ENCODE measurements around the gene NETO2. TPM values are rescaled to one million over a fixed set of nuclear protein-coding genes. Genes with fewer than 3 reads are reported as not detected.

Gene NETO2
- total and polyA plus RNA-seq, 2 of the 13 experiments (the other 11 are each of a cell fraction or from before 2014, with no cell fraction given) = 8.2 to 13.5 TPM

DNA sequence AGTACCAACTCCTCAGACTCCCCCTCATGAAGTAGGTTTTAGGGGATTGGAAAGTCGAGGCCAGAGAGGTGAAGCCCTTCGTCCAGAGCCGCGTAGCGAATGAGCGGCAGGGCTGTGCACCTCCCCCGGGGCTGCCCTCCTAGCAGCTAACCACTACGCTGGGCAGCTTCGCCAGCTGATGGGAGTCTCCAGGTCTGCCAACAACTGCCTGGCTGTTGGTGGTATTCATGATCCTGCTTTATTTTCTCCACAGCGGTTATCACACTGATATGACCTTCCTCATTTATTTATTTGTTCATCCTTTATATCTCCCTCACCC, 773 bp upstream of the NETO2 start:
- DNase-seq (ENCODE audit: low spot score) (no peak), FAIRE-seq (no peak), ATAC-seq (peak; percentile 18)
- Histone ChIP-seq H3K36me3 (replicated peaks in 1 of 2; ENCODE audit: control insufficient read depth in 1 of 2, insufficient read depth in 2 of 2, low read length in 2 of 2) (no peaks in the 10 kb centered on the region), H3K4me2 (ENCODE audit: low read depth, low read length) (peak overlapping the region; percentile 91), H3K79me2 (ENCODE audit: insufficient read depth, low read length) (no peaks in the 10 kb centered on the region), H3K27me3 (ENCODE audit: control insufficient read depth in 1 of 2, insufficient read depth in 2 of 2, low read length in 2 of 2) (peaks cover 1 to 26% of the 10 kb centered on the region in 2 experiments; a peak in 3 of 5 replicates), H3K4me1 (ENCODE audit: insufficient read depth, low read length) (peaks cover 21% of the 10 kb centered on the region), H2AFZ (ENCODE audit: low read length) (no peak overlapping the region), H3K4me3 (replicated peaks in 1 of 3; ENCODE audit: insufficient read depth in 1 of 3, low read depth in 2 of 3, low read length in 3 of 3) (peak overlapping the region in 2 of 3 experiments; percentile 54 to 75; a peak in 5 of 6 replicates), H3K27ac (ENCODE audit: extremely low read length, insufficient read depth, low read length) (no peak overlapping the region), H4K20me1 (ENCODE audit: insufficient read depth, low read length) (no peaks in the 10 kb centered on the region), H3K9me3 (ENCODE audit: low read length) (no peaks in the 10 kb centered on the region), H3K9ac (ENCODE audit: insufficient read depth, low read depth, low read length) (peak overlapping the region; percentile 23)
- intact Hi-C loops (cut with micrococcal nuclease; ENCODE audit: unreplicated experiment) = loop anchor here (5.0 kb wide), 3 partner anchors 92 to 898 kb away; partner anchors contain the start of genes ITFG1 and PHKB
- in situ Hi-C loops (cut with HindIII; ENCODE audit: extremely low pct_ligation_motif_present, low pct_unique_long_range_greater_than_20kb) = loop anchor here (5.0 to 10.0 kb wide), 3 partner anchors 107 to 1018 kb away; no protein-coding TSS in a partner anchor
- ChIA-PET POLR2A (interaction anchor here (2.3 kb wide), 1 partner anchor 1021 kb away, joined by 8 read pairs; no protein-coding TSS in a partner anchor), CTCF (ENCODE audit: low intra/inter-chr PET ratio, low total read pairs) (interaction anchor here (1.3 to 2.3 kb wide), 4 partner anchors 107 to 1020 kb away, joined by 4 to 21 read pairs (median 10); partner anchors contain the start of gene ABCC12)
- BruUV-seq (replicated peaks) = no TSS peak
- whole genome bisulfite sequencing (ENCODE audit: low lambda C conversion rate) = 54% methylated on average over 3 of the region's 10 CpGs
- TF ChIP-seq, protein P1, sequence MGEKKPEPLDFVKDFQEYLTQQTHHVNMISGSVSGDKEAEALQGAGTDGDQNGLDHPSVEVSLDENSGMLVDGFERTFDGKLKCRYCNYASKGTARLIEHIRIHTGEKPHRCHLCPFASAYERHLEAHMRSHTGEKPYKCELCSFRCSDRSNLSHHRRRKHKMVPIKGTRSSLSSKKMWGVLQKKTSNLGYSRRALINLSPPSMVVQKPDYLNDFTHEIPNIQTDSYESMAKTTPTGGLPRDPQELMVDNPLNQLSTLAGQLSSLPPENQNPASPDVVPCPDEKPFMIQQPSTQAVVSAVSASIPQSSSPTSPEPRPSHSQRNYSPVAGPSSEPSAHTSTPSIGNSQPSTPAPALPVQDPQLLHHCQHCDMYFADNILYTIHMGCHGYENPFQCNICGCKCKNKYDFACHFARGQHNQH (CRISPR knock-in tag; IDR thresholded peaks at IDR 0.05) = 0 out of 2 replicates have a peak, but pooled peaks have one; percentile 11
- TF ChIP-seq, protein P2, sequence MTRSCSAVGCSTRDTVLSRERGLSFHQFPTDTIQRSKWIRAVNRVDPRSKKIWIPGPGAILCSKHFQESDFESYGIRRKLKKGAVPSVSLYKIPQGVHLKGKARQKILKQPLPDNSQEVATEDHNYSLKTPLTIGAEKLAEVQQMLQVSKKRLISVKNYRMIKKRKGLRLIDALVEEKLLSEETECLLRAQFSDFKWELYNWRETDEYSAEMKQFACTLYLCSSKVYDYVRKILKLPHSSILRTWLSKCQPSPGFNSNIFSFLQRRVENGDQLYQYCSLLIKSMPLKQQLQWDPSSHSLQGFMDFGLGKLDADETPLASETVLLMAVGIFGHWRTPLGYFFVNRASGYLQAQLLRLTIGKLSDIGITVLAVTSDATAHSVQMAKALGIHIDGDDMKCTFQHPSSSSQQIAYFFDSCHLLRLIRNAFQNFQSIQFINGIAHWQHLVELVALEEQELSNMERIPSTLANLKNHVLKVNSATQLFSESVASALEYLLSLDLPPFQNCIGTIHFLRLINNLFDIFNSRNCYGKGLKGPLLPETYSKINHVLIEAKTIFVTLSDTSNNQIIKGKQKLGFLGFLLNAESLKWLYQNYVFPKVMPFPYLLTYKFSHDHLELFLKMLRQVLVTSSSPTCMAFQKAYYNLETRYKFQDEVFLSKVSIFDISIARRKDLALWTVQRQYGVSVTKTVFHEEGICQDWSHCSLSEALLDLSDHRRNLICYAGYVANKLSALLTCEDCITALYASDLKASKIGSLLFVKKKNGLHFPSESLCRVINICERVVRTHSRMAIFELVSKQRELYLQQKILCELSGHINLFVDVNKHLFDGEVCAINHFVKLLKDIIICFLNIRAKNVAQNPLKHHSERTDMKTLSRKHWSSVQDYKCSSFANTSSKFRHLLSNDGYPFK (CRISPR knock-in tag; IDR thresholded peaks at IDR 0.05; ENCODE audit: borderline replicate concordance) = 0 out of 2 replicates have a peak, but pooled peaks have one; percentile 5
- 0 out of 2 replicates have a peak, but pooled peaks have one; percentile 39 for TF ChIP-seq KMT2A (CRISPR knock-in tag; IDR thresholded peaks at IDR 0.05)
- TF ChIP-seq EEA1 (CRISPR knock-in tag; IDR thresholded peaks at IDR 0.05; ENCODE audit: borderline replicate concordance) = no peak
- TF ChIP-seq, protein P3, sequence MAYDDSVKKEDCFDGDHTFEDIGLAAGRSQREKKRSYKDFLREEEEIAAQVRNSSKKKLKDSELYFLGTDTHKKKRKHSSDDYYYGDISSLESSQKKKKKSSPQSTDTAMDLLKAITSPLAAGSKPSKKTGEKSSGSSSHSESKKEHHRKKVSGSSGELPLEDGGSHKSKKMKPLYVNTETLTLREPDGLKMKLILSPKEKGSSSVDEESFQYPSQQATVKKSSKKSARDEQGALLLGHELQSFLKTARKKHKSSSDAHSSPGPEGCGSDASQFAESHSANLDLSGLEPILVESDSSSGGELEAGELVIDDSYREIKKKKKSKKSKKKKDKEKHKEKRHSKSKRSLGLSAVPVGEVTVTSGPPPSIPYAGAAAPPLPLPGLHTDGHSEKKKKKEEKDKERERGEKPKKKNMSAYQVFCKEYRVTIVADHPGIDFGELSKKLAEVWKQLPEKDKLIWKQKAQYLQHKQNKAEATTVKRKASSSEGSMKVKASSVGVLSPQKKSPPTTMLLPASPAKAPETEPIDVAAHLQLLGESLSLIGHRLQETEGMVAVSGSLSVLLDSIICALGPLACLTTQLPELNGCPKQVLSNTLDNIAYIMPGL (CRISPR knock-in tag; IDR thresholded peaks at IDR 0.05; ENCODE audit: borderline replicate concordance in 1 of 2, low read depth in 1 of 2) = 0 out of 4 replicates have a peak, but pooled peaks of 1 of the 2 experiments have one; percentile 13
- TF ChIP-seq, protein P4, sequence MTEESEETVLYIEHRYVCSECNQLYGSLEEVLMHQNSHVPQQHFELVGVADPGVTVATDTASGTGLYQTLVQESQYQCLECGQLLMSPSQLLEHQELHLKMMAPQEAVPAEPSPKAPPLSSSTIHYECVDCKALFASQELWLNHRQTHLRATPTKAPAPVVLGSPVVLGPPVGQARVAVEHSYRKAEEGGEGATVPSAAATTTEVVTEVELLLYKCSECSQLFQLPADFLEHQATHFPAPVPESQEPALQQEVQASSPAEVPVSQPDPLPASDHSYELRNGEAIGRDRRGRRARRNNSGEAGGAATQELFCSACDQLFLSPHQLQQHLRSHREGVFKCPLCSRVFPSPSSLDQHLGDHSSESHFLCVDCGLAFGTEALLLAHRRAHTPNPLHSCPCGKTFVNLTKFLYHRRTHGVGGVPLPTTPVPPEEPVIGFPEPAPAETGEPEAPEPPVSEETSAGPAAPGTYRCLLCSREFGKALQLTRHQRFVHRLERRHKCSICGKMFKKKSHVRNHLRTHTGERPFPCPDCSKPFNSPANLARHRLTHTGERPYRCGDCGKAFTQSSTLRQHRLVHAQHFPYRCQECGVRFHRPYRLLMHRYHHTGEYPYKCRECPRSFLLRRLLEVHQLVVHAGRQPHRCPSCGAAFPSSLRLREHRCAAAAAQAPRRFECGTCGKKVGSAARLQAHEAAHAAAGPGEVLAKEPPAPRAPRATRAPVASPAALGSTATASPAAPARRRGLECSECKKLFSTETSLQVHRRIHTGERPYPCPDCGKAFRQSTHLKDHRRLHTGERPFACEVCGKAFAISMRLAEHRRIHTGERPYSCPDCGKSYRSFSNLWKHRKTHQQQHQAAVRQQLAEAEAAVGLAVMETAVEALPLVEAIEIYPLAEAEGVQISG (CRISPR knock-in tag; IDR thresholded peaks at IDR 0.05) = peak; percentile 5; the same call in 1 of the 2 replicates
- TF ChIP-seq XRCC5 (optimal IDR thresholded peaks at IDR 0.05; ENCODE audit: low read length) = peak; percentile 12
- 0 out of 2 replicates have a peak, but pooled peaks have one; percentile 10 for TF ChIP-seq ZNF792 (CRISPR knock-in tag; IDR thresholded peaks at IDR 0.05)
- TF ChIP-seq HOXA5 (CRISPR knock-in tag; IDR thresholded peaks at IDR 0.05) = 0 out of 2 replicates have a peak, but pooled peaks have one; percentile 15
- no peak for TF ChIP-seq BHLHE40 (IDR thresholded peaks at IDR 0.05; ENCODE audit: low read length)
- 0 out of 2 replicates have a peak, but pooled peaks have one; percentile 12 for TF ChIP-seq AHR (CRISPR knock-in tag; IDR thresholded peaks at IDR 0.05)
- no peak for TF ChIP-seq PLRG1 (conservative IDR thresholded peaks at IDR 0.05)
- 0 out of 2 replicates have a peak, but pooled peaks have one; percentile 38 for TF ChIP-seq ZNF160 (CRISPR knock-in tag; IDR thresholded peaks at IDR 0.05)
- no peak for TF ChIP-seq ZNF44 (CRISPR knock-in tag; IDR thresholded peaks at IDR 0.05)
- TF ChIP-seq TEAD2 (CRISPR knock-in tag; IDR thresholded peaks at IDR 0.05) = no peak

Measured in HepG2 (cell line).